ENCODE results near the gene OSBP.

DNA sequence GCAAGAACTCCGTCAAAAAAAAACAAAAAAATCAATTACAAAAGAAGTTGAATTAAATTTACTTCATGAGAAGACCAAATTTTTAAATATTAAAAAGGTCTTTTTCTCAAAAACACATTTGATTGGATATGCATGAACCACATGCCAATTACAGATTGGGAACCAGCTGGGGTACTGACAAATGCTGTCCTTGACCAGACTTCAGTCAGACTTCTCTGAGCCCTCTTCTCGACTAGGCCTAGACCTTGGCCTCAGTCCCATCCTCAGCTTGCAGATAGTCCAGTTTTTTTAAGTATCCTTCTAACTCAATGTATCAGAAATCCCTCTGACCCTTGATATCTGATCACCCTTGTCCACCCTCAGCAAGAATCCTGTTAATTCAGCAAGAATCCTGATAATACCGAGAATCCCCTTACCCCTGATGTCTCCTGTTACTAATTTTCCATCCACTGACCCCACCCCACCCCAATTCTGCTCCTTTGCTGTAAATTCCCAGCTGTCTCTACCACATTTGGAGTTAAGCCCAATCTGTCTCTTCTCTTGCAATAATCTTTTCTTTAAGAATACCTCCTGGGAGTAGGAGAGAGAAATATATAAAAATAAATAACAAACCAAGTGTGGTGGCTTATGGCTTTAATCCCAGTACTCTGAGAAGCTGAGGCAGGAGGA lies 73.3 kb downstream of the OSBP start:
- no peak for TF ChIP-seq EZH2 (IDR thresholded peaks at IDR 0.05; ENCODE audit: borderline replicate concordance, insufficient read depth, low read length, poor library complexity, severe bottlenecking)
- no peak for TF ChIP-seq POLR2AphosphoS5 (IDR thresholded peaks at IDR 0.05)
- TF ChIP-seq, protein P1, sequence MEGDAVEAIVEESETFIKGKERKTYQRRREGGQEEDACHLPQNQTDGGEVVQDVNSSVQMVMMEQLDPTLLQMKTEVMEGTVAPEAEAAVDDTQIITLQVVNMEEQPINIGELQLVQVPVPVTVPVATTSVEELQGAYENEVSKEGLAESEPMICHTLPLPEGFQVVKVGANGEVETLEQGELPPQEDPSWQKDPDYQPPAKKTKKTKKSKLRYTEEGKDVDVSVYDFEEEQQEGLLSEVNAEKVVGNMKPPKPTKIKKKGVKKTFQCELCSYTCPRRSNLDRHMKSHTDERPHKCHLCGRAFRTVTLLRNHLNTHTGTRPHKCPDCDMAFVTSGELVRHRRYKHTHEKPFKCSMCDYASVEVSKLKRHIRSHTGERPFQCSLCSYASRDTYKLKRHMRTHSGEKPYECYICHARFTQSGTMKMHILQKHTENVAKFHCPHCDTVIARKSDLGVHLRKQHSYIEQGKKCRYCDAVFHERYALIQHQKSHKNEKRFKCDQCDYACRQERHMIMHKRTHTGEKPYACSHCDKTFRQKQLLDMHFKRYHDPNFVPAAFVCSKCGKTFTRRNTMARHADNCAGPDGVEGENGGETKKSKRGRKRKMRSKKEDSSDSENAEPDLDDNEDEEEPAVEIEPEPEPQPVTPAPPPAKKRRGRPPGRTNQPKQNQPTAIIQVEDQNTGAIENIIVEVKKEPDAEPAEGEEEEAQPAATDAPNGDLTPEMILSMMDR (IDR thresholded peaks at IDR 0.05; ENCODE audit: poor library complexity, severe bottlenecking), result no peak
- TF ChIP-seq TAF1 (IDR thresholded peaks at IDR 0.05; ENCODE audit: low read depth), result no peak
- TF ChIP-seq SMC3 (conservative IDR thresholded peaks at IDR 0.05; ENCODE audit: poor library complexity), result no peak
- TF ChIP-seq EP300 (conservative IDR thresholded peaks at IDR 0.05; ENCODE audit: poor library complexity, severe bottlenecking), result no peak
